SH-SY5Y (cell line): ENCODE measurements around the gene ENTR1.

Source experiments
- GATA2 ChIP-seq: IDR thresholded peaks from 2 replicates; pipeline ENCODE4 v1.6.1; 2011; ENCODE audit warnings: mild to moderate bottlenecking, low read depth, low read length
- GATA3 ChIP-seq: IDR thresholded peaks from 2 replicates; pipeline ENCODE4 v1.6.1; 2011; ENCODE audit warnings: low read depth, mild to moderate bottlenecking, low read length, moderate library complexity

DNA sequence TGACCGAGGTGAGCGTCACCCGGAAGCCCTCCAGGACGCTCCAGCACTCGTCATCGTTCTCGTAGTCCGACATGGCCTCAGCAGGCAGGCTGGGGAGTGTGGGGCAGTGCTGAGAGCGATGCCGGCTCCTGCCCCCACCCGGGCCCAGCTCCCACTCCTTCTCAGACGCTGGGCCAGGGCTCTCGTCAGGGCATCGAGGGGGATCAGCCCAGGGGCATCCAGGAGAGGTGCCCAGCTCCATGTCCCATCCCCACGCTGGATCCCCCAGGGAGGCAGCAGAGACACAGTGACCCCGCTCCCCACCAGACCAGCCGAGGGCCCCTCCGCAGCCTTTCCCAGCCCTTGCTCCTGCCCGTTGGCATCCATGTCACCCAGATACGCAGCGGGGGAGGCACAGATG is 38.4 kb downstream of the ENTR1 start:
- TF ChIP-seq GATA2: no peak
- no peak for TF ChIP-seq GATA3
